Measurements from ENCODE around the gene TICRR.
"Not testable (repeated sequence)": the region's sequence is repeated elsewhere in the genome, so short reads cannot be mapped to it uniquely, and the experiment has no call there.

TICRR gene, protein sequence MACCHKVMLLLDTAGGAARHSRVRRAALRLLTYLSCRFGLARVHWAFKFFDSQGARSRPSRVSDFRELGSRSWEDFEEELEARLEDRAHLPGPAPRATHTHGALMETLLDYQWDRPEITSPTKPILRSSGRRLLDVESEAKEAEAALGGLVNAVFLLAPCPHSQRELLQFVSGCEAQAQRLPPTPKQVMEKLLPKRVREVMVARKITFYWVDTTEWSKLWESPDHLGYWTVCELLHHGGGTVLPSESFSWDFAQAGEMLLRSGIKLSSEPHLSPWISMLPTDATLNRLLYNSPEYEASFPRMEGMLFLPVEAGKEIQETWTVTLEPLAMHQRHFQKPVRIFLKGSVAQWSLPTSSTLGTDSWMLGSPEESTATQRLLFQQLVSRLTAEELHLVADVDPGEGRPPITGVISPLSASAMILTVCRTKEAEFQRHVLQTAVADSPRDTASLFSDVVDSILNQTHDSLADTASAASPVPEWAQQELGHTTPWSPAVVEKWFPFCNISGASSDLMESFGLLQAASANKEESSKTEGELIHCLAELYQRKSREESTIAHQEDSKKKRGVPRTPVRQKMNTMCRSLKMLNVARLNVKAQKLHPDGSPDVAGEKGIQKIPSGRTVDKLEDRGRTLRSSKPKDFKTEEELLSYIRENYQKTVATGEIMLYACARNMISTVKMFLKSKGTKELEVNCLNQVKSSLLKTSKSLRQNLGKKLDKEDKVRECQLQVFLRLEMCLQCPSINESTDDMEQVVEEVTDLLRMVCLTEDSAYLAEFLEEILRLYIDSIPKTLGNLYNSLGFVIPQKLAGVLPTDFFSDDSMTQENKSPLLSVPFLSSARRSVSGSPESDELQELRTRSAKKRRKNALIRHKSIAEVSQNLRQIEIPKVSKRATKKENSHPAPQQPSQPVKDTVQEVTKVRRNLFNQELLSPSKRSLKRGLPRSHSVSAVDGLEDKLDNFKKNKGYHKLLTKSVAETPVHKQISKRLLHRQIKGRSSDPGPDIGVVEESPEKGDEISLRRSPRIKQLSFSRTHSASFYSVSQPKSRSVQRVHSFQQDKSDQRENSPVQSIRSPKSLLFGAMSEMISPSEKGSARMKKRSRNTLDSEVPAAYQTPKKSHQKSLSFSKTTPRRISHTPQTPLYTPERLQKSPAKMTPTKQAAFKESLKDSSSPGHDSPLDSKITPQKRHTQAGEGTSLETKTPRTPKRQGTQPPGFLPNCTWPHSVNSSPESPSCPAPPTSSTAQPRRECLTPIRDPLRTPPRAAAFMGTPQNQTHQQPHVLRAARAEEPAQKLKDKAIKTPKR (N-terminal part only)

DNA sequence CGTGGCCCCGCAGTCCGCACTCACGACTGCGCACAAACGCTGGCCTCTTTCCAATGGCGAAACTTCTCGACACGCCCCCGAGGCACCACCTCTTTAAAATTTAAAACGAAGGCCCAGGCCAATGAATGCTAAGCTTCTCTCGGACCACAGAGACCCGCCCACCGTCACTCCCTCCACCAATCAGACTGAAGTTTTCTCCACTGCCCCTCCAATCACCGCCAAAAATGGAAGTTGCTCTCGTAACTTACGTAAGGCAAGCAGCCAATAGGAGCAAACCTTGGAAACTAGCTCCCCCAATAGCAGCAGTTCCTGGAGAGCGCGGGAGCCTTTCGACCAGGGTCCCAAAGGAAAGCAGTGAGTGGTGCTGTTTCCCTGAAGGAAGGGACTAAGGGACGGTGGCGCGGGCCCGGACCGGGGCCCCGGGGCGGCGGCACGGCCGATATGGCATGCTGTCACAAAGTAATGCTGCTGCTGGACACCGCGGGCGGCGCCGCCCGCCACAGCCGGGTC, at the start of gene TICRR:
TICRR (plus strand) TSS at position 324 of the 510 bp plus-strand sequence; CDS start at position 442, 118 bp downstream.
- in situ Hi-C loops (cut with MboI; ENCODE audit: low sequenced_read_pairs): no loop called here

- in situ Hi-C loops (cut with MboI; ENCODE audit: low sequenced_read_pairs): no loop called here
Observed at GRCh38 chr15:89526181-89526580, 49.1 kb upstream of the TICRR start.

DNA sequence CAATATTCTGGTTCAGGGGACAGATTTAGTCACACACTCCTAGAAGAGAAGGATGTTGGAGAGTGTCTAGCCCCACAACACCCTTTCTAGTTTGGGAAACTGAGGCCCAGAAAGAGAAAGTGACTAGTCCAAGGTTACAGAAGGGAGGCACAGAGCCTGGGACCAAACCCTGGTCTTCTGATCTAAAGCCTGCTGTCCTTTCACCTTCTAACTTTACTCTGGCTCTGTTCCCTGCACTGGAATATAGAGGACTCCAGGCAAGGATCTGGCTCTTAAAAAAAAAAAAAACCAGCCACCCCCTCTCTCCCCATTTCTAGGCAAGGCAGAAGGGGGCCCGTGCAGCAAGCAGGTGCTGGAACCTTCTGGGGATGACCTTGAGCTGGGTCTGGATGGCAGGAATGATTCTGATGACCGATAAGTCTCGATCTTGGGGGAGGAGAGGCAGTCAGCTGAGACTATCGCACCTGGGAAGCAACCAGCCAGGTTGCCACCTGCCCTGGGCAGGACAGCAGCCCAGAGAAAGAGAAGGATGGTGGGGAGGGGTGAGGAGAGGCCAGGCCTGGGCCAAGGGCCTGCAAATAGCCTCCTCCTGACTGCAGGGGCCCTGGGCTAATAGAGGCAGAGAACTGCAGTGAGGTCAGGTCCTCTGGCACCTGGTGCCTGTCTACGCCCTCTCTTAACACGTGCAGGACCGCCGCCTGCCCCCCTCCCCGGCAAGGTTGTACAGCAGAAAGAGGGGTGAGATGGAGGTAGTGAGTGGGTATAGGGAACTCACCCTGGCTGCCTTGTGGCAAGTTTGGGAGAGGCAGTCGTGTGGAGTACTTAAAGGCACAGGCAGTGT, 48.4 kb upstream of the TICRR start:
- in situ Hi-C loops (cut with MboI; ENCODE audit: low sequenced_read_pairs): no loop called here

GRCh38 chr15:89528757-89529352, 46.4 kb upstream of the TICRR start:
- in situ Hi-C loops (cut with MboI; ENCODE audit: low sequenced_read_pairs): no loop called here

DNA sequence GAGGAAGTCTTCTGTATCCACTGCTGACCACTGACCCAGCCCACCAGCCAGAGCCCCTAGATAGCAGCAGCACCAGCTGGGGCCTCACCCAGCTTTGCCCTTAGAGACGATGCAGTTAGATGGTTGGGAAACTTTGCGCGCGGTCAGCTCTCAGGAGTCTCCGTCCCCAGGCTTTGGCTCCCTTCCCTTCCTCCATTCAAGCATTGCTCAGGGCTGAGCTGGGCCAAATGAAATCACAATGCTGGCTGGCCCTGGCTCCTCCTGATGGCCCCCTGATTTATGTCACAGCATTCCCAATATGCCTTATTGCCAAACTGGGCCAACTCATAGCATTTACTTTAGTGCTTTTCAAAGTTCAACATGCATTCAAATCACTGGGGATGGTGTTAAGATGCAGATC, 44.3 kb upstream of the TICRR start:
- in situ Hi-C loops (cut with MboI; ENCODE audit: low sequenced_read_pairs): no loop called here

GRCh38 chr15:89531796-89532537, 43.3 kb upstream of the TICRR start:
- in situ Hi-C loops (cut with MboI; ENCODE audit: low sequenced_read_pairs): no loop called here

DNA sequence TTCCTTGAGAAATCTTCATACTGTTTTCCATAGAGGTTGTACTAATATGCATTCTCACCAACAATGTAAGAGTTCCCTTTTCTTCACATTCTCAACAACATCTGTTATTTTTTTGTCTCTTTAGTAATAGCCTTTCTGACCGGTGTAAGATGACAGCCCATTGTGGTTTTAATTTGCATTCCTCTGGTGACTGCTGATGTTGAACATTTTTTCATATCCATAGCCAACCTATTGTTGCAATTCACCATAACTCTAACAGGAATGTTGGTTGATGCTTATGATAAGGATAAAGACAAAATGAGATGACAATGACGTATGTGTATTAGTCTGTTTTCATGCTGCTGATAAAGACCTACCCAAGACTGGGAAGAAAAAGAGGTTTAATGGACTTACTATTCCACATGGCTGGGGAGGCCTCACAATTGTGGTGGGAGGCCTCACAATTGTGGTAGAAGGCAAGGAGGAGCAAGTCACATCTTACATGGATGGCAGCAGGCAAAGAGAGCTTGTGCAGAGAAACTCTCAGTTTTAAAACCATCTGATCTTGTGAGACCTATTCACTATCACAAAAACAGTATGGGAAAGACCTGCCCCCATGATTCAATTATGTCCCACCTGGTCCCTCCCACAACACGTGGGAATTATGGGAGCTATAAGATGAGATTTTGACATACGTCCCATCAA, 41.3 kb upstream of the TICRR start:
- in situ Hi-C loops (cut with MboI; ENCODE audit: low sequenced_read_pairs): no loop called here

DNA sequence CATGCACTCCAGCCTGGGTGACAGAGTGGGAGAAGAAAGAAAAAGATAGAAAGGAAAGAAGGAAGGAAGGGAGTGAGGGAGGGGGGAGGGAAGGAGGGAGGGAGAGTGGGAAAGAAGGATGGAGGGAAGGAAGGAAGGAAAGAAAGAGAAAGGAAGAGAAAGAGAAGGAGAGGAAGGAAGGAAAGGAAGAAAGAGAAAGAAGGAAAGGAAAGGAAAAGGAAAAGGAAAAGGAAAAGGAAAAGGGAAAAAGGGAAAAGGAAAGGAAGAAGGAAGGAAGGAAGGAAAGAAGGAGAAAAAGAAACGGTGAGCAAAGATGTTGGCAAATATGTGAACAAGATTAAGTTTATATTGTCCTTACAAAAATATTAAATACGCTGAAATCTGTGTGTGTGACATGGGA, 36.2 kb upstream of the TICRR start:
- in situ Hi-C loops (cut with MboI; ENCODE audit: low sequenced_read_pairs): no loop called here

DNA sequence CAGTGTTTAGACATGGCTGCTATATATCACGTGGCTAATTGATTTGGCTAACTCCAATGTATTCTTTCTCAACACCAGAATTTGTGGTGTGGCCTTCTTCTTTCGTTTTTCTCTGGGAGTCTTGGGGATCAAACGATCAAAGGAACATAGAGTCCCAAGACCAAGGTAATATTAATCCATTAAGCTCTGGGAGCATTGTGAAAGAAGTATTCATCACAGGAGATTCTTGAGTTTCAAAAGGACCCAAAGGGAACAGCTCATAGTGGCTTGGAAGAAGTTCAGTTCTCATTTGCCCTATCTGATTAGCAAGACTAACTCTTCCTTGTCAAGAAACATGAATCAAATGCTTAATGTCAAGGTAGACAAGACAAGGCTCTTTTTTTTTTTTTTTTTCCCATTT, 32.9 kb upstream of the TICRR start:
- in situ Hi-C loops (cut with MboI; ENCODE audit: low sequenced_read_pairs): no loop called here

DNA sequence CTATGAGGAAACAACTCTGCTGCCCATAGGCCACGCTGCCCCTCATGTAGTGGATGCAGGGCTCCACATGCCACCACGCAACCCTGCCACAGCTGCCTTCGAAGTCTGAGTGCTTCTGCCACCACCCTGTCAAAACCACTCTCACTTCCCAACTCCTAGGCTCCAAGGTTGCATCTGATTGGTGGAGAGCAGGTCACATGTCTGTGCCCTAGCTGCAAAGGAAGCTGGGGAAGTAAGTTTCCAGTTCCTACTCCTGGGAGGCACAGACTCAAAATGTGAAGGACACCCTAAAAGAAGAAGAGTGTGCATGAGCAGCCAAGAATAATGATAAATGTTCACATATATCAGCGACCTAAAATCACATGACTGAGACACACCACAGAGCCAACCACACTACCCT, 31.9 kb upstream of the TICRR start:
- in situ Hi-C loops (cut with MboI; ENCODE audit: low sequenced_read_pairs): no loop called here

GRCh38 chr15:89549138-89549537, 26.1 kb upstream of the TICRR start:
- in situ Hi-C loops (cut with MboI; ENCODE audit: low sequenced_read_pairs): not testable (repeated sequence)

GRCh38 chr15:89550427-89550826, 24.8 kb upstream of the TICRR start:
- in situ Hi-C loops (cut with MboI; ENCODE audit: low sequenced_read_pairs): no loop called here

GRCh38 chr15:89551550-89551949, 23.7 kb upstream of the TICRR start:
- in situ Hi-C loops (cut with MboI; ENCODE audit: low sequenced_read_pairs): no loop called here

DNA sequence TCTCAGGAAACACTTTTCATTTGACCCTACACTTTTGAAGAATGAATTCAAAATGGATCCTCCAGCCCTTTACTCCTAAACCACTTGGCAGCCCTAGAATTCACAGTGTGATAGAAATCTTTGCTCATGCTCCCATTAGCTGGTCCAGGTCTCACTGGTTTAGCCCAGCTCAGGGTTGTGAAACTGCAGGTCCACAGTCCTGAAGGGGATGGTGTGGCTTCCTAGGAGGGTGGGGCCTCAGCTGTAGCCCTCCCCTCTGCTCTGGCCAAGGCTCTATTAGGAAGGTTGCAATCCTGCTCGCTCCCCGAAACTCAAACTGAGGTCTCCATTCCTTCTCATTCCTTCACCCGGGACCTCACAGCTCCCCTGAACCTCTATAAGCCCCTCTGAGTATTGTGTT, 21.6 kb upstream of the TICRR start:
- in situ Hi-C loops (cut with MboI; ENCODE audit: low sequenced_read_pairs): no loop called here

DNA sequence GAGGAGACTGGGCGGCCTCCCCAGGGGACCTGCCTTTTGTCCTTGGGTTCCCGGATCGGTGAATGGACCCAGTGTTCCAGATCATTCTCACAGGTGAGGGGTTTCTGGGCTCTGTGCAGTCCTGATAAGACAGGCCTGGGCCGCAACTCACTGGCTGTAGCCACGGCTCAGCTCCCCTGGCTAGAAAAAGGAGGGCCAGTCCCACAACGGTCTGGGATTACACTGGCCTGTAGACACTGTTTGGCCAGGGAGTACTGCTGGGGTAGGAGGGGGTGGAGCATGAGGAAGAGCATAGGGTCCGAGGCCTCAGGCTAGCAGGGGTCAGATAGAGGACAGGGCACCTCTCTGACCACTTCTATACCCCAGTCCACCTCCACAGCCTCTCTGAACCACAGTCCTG, 21.0 kb upstream of the TICRR start:
- in situ Hi-C loops (cut with MboI; ENCODE audit: low sequenced_read_pairs): no loop called here

DNA sequence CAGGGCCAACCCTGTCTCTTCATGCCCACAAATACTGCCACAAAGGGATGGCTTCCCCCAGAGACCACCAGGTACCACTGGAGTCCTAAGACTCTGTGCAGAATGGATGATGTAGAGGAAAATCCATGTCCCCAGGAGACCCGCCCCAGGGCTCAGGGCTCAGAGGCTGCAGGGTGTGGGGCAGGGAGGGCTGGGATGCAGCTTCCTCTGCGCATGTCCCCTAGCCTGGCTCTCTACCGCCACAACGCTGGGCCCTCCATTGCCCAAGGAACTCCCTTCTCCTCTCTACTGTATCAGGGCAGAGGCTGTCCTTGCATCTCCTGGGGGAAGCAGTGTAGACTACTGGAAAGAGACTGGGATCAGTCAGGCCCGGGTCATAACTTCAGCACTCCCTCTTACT, 19.5 kb upstream of the TICRR start:
- in situ Hi-C loops (cut with MboI; ENCODE audit: low sequenced_read_pairs): no loop called here

DNA sequence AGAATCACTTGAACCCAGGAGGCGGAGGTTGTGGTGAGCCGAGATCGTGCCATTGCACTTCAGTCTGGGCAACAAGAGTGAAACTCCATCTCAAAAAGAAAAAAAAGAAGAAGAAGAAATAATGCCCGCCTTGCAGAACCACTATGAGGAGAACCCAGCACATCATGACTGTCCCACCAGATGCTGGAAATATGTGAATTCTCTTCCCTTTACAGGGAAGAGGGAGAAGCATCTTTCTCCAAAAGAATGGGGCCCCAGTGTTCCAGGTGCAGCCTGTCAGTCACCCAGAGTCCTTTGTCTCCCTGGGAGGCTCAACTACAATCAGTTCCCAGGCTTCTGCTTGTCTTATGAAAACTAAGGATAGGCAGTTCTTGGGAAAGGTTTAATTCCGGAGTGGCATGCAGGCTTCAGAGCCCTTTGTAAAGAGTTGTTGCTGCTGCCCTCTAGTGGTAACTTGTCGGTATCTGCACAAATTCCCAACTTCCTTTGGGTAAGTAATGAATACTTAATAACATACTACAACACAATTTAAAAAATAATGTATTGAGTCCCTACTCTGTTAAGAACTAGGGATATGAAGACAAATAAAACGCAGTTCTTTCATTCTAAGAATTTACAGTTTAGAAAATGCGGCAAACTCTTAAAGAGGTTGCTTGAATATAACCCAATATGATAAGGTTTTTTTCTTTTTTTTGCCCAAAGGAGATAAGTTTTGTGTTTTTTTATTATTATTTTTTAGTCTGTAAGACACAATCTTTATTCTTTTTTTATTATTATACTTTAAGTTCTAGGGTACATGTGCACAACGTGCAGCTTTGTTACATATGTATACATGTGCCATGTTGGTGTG, 18.6 kb upstream of the TICRR start:
- in situ Hi-C loops (cut with MboI; ENCODE audit: low sequenced_read_pairs): no loop called here
